HT-29 (cell line): ENCODE measurements around the gene ASB6. TPM values are rescaled to one million over a fixed set of nuclear protein-coding genes. Genes with fewer than 3 reads are reported as not detected.
"Not testable (repeated sequence)": the region's sequence is repeated elsewhere in the genome, so short reads cannot be mapped to it uniquely, and the experiment has no call there.

Experiments used
- DNase-seq: peaks from one replicate; pipeline ENCODE4 v3.0.0-alpha.2; 2015; ENCODE audit warnings: low spot score
- total RNA-seq: library from RNA; depleted of rRNA; stranded (reverse); fragments of >200 nt; shearing (Covaris generic); gene quantifications from 2 replicates; pipeline ENCODE4 v1.2.3, GENCODE V29; 2014

ASB6 gene
- total RNA-seq, 1 experiment from 2014 or later, result 25.5 TPM

DNA sequence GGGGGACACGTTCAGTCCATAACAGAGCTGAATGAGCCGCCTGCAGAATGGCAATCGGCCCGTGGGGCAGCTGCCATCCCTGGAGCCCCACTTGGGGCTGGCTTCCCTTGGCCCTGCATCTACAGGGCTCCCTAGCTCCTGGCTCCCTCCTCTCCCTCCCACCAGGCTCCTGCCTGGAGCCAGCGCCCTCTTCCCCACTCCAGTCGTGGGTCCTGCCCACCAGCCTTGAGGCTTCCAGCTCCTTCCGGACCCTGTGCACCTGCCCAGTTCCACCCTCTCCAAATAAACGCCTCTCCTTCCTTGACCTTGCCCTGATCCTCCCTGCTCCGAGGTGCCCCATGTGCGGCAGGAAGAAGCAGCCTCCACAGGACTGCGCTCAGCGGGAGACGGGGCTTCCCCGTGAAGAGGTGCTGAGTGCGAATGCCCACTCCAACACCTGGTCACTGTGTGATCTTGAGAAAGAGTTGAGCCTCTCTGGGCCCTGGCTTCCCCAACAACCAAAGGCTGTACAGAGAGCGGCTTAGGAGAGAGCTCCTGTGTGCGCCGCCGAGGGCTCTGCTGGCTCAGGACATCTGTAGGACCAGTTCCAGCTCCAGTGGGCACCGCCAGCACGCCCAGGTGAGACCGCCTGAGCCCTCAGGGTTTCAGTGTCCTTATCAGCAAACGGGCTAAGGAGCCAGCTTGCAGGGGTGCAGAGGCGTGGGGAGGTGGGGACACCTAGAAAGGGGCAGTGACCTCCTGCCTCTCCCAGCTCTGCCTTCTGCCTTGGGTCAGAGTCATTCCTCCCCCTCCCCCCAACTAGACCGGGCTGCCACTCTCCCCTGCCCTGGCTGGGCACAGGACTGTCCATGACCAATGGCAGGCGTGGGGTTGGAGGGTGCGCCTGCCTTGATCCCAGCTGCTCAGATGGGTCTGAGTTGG, 33.1 kb downstream of the ASB6 start:
- peak; percentile 68 for DNase-seq

DNA sequence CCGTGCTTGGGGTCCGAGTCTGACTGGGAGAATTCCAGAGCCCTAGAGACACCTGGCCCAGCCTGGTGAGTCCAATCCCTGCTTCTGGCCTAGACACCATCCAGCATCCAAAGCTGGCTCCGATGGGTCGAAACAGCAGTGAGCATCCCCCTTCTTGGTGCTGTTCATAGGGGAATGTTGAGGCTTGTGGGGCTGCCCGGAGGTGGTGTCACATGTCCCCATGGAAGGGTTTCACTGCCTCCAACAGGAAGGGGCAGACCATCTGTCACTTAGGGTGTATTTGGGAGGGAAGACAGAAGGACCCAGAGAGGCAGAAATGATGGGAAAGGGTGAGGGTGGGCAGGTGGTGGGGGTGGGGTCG, 34.9 kb downstream of the ASB6 start:
- DNase-seq, result no peak

DNA sequence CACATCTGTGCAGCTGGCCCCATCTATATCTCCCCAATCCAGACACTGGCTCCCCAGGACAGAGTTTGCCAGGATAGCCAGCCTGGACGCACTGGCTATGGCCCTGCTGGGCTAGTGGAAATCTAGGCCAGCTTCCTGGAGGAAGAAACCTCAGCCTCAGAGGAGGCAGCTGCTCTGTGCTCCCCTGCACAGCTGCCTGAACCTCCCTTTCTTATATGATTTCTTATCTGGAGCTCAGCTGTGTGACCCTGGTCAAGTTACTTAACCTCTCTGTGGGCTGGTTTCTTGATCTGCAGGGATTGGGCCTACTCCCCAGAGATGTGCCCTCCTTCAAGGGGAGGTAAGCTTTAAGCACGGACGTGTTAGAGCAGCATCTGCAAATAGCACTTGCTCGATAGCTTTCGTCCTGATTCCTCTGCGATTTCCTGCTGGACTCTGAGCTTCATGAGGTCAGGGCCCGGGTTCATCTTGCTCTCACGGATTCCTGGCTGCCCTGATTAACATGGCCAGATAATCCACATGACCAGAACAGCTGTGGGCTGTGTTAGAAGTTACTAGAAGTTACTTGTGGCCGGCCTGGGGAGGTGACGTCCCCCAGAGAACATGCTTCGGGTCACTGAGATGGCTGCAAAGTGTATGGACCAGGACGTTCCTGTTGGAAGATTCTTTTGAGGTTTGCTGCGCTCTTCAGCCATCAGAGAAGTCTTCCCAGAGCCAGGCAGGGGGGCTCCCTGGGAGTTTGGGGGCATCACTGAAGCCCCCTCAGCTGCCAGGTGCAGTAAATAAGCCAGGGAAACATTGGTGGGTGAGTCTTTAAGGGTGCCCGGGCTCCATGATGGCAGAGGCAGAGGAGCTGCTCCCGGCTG, 35.6 kb downstream of the ASB6 start:
- no peak for DNase-seq

DNA sequence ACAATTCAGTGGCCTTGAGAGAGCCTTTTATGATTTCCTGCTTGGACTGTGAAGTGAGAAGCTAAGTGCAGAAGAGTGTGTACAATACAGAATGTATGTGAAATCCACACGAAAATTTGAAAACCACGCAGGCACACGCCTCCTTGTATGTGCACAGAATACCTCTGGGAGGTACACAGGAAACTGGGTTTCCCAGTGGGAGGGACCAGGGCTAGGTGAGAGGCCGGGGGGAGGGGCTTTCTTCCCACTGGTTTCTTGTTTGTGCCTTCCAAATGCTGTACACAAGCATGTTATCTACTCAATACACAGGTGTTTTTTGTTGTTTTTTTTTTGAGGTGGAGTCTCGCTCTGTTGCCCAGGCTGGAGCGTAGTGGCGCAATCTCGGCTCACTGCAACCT, 37.2 kb downstream of the ASB6 start:
- peak; percentile 51 for DNase-seq

DNA sequence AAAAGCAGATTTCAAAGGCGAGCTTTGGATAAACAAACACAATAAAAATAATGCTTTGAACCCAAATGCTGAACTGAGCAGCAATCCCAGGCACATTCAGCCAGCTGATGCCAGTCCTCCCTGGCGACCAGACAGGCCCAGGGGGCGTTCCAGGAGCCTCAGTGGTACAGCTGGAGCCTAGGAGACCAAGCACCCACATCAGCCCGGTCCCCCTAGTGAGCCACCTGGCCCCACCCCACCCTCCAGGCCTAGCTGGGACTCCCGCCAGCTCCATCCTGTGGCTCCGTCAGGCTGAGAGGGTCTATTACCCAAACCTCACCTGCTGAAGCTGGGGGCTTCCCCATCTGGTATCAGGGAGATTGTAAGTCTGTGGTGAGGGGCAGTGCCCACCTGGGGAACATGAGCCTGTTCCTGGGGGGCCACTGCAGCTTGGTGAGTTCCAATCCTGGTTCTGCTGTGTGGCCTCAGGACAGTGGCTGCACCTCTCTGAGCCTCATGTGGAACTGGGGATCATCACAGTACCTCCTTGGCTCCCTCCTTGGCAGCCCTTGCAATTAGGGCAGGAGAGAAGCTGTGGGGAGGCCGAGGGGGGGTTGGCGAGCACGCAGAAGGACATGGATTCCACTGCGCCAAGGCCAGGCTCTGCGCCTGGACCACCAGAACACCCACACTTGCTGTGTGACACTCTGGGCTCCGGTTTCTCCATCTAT, 37.7 kb downstream of the ASB6 start:
- no peak for DNase-seq

DNA sequence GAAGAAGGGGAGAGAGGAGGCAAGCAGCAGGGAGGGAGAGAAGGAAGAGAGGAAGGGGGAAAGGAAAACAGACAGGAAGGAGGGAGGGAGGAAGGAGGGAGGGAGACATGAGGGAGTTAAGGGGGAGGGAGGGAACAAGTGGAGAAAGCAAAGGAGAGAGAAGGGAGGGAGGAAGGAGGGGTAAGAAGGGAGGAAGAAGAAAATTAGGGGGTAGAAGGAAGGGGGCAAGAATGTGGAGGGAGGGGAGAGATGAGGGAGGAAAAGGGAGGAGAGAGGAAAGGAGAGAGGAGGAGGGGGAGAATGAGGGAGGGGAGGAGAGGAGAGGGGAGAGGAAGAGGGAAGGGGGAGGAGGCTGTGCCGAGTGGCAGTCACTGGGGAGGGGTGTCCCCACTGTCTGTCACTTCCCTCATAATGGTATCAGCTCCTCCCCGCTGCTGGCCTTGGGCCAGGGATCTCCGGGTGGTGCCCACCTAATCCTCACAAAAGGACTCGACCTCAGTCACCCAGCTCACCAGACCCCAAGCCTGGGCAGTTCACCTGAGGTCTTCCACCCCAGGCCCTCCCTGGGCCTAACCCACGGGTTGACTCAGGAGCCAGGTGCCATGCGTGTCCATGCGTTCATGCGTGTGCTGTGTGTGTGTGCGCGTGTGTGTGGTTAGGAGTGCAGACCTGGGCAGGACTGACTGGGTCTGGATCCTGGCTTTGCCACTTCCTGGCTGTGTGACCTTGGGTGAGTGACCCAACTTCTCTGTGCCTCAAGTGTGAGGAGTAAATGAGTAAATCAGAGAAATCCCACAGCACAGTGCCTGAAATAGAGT, 39.1 kb downstream of the ASB6 start:
- peak; percentile 29 for DNase-seq

DNA sequence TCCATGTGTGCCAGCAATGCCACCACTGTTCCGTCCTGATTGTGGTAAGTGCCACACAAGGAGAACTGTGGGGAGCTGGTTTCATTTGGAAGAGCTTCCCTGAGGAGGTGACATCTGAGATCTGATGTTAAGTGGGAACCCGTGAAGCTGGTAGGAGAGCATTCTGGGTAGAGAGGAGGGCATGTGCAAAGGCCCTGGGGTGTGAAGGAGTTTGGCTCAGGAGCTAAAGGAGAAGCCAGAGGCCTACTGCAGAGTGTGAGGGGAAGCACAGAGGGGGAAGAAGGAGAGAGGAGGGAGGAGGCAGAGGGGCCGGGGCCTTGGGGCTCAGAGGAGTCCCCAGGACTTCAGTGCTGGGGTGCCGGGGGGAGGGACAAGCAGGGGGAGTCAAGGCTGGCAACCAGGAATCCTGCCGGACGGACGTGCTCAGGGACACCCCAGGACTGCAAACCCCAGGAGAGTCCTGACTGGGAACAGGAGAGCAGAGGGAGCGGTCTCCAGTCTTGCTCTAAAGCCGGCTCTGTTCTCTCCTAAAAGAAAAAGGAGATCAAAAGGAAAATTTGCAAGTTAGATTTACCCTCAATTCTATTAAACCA, 40.8 kb downstream of the ASB6 start:
- no peak for DNase-seq

DNA sequence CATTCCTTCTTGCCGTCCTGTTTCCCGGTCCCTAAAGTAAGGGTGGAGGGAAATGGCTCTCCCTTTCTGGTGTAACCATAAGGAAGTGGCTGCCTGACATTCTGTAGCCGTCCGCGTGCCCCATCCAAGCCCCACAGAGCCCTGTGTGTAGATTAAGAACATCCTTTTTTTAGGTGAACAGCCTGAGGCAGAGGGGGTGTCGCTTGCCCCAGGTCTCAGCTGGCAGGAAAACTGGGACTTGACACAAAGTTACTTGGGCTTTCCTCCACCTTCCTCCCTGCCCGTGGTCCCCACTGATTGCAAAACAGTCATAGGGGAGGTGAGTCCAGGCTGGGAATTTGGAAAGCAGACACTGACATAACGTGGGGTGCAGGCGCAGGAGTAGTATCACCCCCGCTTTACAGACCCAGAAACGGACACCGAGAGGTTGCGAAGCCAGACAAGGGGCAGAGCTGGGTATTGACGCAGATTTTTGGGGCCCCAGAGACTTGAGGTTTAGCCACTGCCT, 43.8 kb downstream of the ASB6 start:
- no peak for DNase-seq

DNA sequence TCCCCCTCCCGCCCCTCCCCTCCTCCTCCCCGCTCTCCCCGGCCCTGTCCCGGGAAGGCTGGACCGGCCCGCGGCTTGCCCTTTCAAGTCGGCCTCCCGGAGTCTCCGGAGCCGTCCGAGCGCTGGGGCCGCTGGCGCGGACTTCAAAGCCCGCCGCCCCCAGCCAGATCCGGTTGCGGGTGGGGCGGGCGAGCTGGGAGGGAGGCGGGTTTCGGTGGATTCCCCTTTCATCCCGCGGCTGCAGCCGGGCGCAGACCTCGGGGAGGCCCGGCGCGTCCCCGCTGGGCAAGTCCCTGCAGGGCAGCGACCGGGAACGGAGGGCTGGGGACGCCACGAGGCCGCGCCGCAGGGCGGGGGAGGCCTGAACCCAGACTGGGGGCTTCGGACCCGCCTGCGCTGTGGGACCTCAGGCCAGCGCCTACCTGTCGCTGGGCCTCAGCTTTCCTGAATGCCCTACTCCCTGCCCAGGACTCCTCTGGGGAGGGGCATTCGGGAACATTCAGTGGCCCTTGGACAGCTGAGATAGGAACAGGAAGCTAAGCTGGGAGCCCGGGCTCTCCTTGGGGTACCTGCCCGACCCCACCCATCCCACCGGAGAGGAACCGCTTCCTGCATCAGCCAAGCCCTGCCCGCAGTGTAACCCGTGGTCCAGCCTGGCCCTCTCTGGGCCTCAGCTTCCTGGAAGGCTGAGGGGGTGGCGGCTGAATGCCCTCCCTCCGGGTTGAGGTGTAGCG, 44.4 kb downstream of the ASB6 start:
- peak; percentile 94 for DNase-seq

DNA sequence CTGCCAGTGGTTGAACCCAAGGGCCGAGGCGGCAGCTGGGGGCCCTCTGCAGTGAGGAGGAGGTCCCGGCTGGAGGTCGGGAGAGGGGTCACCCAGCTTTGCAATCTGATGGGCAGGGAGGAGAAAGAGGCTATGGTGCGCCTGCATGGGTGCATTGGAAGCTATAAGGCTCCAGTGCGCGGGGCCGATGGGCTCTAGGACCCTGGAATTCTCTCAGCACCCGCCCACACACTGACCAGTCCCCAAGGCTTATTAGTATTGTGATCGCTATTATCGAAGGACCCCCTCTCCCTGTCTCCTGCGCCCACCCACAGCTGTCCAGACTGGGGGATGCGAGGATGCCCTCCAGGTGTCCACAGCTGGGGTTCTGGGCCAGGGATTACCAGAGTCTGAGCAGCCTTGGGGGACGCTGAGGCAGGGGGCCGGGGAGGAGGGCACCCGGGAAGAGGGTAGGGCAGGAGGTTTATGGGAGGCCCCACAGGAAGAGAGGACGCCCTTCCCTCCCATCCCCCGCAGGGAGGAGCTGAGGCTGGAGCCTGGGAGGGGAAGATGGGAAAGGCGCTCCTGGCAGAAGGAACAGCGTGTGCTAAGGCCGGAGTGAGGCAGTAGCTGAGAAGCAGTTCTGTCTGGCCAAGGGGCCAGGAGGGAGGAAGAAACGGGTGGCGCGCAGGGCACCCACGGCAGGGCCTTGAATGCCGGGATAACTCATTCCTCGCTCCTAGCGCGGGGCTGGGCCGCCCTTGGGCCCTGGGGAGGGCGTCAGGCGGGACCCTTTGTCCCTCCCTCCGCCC, 45.2 kb downstream of the ASB6 start:
- DNase-seq, result peak; percentile 78

DNA sequence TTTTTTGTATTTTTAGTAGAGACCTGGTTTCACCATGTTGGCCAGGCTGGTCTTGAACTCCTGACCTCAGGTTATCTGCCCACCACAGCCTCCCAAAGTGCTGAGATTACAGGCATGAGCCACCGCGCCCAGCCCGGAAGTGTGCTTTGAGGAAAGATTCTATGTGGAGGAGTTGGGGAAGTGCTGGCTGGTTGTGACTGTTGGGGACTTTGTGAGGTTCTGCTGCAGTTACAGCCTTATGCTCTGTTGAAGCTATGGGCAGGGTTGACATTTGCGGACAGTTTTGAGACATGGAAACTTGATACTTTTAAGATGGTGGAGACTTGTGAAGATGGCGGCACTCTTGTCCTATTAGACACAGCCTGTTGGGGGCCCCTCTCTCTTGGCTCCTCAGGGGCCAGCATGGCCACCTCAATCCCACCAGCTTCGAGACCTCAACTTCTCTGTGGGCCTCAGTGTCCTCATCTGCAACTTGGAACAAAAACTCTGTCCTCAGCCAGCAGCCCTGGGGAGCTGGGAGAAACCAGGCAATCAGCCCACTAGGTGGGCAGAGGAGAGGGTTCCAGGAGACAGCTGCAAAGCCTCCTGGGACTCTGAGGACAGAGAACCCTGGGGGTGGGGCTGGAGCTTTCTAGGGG, 45.9 kb downstream of the ASB6 start:
- DNase-seq, result no peak

DNA sequence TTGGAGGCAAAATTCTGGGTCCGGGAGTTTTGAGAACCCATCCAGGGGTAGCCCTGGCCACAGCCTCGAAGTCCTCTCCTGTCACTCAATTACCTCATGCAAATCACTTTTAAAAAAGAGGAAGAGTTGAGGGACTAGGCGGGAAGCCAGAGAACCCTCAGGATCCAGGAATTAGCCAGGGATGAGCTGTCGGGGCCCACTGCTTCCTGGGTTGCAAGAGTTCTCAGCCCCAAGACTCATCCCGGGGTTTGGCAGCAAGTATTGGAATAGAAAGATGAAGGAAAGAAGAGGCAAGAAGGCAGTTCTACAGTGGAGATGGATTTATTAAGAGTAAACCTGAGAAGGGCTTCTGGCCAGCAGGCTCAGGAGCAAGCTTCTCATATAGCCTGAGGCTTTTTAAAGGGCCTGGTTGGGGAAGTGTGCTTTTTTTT, 46.6 kb downstream of the ASB6 start:
- DNase-seq, result no peak

DNA sequence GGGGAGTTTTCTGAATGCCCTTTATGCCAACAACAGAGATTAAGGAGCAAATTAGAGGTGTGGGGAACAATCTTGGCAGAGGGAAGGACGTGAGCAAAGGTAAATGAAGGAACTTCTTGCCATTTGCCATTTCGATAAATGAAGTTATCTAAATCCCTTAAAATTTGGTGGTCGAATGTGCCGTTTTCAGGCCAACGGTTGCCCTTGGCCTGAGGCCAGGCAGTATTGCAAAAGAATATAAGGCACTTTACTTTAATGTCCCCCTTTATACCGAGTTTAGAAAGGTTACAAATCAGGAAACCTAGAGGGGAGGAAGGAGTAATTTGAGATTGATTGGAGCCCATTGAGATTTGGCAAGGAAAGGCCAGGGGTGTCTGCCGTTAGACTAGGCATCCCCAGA, 47.3 kb downstream of the ASB6 start:
- no peak for DNase-seq

DNA sequence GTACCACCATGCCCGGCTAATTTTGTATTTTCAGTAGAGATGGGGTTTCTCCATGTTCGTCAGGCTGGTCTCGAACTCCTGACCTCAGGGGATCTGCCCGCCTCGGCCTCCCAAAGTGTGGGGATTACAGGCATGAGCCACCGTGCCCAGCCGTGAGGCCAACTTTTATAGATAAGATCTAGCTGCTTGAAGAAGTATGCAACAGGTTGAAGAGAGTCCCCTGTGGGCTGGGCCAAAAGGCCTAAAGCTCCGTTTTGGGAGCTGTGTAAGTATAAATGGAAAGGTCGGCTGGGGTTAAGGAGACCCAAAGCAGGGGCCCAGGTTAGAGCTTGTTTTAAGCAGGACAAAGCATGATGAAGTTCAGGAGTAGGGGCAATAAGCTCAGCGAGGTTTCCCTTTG, 49.2 kb downstream of the ASB6 start:
- DNase-seq, result not testable (repeated sequence)

DNA sequence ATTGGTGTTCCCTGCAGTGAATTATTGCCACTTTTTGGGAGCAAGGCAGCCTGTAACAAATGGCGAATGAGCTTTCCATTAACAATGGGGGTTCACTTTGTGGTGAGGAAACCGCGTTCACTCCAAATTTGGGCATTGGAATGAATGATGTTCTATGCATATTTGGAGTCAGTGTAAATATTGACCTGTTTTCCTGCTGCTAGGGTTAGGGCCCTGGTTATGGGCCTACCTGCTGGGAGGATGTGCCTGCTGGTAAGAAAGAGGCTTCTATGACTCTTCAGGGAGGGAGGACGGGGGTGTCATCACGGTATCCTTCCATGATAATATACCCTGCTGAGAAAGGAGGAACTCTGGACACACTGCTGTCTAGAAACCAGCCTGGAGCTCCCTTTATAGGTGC, 50.0 kb downstream of the ASB6 start:
- DNase-seq, result no peak

DNA sequence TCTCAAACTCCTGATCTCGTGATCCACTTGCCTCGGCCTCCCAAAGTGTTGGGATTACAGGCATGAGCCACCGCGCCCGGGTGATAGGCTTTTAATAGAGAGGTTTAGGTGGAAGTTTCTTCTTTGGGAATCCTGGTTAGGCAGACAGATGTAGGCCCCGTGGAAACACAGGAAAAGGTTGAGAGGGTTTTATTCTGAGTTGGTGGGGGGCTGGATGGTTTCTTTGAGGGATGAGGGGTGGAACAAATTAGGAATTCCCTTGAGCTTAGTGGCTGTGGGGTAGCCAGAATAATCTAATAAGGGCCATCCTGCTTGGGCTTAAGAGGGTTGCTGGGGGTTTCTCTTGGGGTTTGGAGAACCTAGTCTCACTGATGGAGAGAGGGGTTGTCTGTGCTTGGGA, 51.5 kb downstream of the ASB6 start:
- DNase-seq, result no peak

DNA sequence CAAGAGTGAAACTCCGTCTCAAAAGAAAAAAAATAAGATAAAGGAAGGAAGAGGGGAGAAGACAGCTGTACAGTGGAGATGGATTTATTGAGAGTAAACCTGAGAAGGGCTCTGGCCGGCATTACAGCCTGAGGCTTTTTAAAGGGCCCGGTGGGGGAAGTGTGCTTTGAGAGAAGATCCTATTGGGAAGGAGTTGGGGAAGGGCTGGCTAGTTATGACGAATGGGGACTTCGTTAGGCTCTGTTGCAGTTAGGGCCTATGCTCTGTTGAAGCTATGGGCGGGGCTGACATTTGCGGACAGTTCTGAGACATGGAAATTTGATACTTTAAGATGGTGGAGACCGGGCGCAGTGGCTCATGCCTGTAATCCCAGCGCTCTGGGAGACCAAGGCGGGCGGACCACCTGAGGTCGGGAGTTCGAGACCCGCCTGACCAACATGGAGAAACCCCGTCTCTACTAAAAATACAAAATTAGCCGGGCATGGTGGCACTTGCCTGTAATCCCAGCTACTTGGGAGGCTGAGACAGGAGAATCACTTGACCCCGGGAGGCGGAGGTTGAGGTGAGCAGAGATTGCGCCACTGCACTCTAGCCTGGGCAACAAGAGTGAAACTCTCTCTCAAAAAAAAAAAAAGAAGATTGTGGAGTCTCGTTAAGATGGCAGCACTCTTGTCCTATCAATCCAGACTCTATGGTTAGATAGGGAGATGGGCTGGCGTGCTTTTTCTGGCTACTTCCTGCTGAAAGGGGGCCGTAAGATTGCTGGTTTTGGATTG, 54.3 kb downstream of the ASB6 start:
- no peak for DNase-seq

DNA sequence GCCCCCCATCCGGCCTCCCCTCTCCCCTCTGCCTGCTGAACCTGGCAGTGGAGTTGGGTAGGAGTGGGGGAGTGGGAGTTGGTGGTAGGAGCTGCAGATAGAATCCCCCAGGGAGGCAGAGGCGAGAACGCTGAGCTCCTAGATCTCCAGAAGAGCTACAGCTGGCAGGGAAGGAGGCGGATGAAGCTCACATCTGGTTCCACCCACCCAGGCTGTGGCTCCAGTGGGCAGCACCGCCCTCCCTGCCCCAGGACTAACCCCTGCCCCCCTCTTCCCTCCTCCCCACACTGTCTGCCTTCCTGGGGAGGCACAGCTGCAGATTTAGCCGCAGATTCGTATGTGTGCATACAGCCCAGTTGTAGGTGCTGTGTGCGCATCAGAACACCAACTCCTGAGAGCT, 55.3 kb downstream of the ASB6 start:
- no peak for DNase-seq
